CD4-positive, alpha-beta T cell treated with Interleukin-17A for 4 hours (primary cell): ENCODE results near the gene CADM1.

Experiments
- DNase-seq: peaks from one replicate; pipeline ENCODE4 v3.0.0-alpha.2; 2020; ENCODE audit warnings: mixed read lengths

The CADM1 gene

DNA sequence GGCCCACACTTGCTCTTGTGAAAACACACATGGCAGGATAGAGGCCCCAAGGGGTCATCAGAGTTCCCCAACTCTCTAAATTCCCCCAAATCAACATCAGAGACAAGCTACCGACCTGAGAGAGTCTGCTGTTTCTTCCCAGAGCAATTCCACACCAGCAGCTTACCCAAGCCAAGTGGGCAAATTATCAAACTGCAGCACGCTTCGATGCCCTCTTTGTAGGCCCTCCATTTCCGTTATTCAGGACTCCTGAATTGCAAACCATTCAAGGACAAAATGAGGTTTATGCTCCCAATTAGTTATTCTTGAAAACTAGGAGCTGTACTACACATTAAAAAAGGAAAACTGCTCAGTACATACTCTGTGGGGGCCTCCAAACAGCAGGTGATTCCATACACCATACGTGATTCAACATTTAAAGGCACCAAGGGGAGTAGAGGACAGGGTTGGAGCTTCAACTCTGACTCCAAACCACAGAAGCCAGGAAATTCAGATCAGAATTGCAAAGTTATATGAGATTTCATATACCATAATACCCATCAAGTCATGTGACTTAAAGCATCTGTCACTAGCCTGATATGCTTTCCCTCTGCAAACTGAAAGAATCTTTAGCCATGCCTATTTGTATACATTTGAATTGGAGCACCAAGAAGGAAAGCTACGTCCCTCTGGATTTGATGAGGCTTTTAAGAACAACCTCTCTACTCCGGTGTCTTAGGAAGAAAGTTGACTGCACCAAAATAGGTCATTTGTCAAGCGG is 234.8 kb downstream of the CADM1 start:
- DNase-seq: no peak

DNA sequence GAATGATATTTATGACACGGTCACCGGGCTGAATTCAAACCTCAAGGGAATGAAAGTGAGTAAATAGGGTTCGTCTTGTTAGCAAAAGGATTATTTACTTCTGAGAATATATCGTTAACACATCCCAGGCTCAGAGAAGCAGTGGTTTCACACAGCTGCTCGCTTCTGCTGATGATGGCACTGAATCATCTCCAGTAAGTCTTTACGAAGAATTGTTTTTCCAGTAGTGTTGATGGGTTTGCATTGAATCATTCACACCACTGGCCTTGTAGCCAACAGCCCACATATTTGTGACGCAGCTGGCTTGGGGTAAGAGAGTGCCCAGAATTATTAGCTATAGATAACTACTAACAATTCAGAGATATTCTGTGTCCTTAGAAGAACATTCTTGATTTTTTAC is 236.3 kb downstream of the CADM1 start:
- DNase-seq: no peak

DNA sequence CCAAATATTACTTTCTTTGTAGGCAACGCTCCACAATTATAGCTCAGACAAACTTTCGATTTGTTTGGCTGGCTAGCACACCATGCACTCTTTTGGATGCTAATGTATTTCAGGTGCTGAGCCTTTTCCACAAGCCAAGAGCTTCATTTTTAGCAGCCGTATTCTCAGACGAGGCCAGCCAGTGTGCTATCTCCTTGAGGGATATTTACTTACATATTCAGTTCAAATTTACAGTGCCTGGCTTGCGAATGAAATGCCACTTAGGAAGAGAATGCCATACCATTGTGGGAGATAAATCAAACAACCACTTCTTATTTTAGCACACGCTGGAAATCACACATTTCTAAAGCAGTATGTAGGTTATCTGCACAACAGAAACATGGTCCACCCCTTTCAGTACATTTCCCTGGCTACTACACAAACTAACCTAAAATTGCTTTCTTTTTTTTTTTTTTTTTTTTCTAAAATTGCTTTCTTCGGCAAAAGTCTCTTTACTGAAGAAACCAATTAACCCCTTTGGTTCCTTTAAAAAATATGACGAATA is 236.9 kb downstream of the CADM1 start:
- DNase-seq: no peak

DNA sequence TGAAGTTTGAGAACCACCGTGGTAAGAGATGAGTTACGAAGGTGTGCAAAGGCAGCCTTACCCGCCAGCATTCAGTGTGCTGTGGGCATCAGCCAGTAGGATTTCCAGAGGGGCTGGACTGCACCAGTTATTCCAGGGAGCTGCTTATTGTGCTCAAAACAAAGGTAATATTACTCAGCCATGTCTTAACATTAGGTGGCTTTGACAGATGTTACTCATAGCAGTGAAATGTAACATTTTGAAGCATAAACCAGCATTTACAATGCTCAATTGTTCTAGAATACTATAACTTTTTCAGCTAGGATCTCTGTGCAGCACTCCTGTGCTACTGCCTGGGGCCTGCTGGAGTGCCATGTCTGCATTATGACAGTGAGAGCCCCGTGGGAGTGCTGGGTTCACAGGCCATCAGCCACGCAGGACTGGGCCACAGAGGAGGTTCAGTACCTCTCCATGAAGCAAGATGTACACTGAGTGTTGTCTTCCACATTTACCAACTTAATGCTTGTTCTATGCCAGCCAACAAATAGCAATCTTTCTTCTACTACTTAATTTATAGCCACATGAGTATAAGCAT is 238.1 kb downstream of the CADM1 start:
- no peak for DNase-seq

DNA sequence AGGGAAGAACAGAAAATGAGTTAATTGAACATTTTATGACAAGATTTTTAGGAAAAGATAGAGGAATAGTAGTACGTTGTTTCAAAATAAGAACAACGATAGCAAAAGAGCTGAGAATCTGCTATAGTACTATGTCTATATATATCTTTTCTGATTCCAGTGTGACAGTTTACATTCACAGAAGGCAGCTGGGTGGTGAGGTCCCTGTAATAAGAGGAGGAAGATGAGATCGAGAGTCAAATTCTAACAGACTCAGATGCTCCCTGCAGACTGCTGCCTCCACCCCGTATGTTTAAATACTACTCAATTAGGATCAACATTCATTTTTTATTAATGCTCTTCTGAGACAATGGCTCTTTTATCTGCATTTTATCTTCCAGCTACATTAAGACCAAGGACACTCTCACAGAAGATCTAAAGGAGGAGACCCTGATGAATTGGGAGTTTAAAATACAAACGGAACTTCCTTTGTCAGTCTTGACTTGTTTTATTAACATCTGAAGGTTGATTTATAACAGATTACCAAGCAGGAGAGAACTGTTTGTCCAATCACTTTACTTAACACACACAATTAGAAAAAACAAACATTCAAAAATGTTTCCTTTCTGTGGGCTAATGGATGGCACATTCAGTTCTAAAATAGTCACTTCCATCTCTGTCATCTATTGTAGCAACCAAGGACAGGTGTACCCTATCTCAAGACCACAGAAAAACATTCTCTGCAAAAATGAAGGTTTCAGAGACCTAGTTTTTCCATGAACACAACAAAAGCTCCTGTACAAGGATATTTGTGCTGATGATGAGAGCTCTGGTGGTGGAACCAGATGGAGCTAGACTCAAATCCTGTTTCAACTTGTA is 240.2 kb downstream of the CADM1 start:
- no peak for DNase-seq

DNA sequence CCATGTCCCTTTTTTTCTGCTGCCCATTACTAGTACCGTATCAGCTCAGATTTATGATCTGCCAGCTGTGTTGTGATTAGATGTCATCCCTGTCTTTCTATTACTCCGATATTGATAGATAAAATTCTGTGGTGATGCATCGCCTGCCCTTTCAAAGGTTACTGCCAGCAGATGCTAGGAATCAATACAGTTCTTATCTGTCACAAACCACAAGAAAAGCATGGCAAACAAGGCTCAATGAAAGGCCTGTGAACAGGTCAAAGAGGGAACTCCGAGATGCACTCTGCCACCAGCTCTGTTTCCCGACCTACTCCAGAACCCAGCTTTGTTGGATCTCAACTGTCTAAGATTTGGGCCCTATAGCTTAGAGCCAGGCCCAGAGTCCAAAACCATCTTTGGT is 246.0 kb downstream of the CADM1 start:
- DNase-seq: no peak

DNA sequence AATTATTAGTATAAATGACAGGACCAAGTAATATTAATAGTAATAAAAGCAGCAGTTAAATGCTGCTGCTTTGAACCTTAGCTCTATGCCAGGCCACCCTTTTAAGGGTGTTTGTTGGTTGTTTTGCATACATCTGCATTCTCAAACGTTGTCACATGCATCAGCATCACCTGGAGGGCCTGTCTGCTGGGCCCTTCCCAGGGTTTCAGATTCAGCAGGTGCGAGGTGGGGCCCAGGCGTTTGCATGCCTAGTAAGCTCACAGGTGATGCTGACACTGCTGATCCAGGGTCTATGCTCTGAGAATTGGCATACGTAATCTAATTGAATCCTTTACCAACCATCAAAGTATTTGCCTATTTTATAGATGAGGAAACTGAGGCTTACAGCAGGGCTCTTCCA is 246.5 kb downstream of the CADM1 start:
- DNase-seq: no peak

DNA sequence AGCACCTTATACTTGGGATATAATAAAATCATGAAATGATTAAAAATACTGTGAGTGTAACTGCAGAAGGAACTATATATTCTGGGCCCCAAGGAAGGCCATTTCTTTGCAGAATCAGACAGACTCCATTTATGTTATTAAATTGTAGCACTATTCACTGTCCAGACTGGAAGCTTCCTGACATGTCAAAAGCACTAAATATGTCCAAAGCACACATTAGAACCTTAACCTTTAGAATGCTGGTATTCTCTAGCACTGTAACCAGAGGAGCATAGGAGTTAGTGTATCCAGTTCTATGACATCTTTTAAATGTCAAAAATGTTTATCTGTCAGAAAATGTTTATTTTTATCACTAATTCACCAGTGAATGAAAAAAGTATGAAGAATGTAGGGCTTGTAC is 246.9 kb downstream of the CADM1 start:
- DNase-seq: no peak

DNA sequence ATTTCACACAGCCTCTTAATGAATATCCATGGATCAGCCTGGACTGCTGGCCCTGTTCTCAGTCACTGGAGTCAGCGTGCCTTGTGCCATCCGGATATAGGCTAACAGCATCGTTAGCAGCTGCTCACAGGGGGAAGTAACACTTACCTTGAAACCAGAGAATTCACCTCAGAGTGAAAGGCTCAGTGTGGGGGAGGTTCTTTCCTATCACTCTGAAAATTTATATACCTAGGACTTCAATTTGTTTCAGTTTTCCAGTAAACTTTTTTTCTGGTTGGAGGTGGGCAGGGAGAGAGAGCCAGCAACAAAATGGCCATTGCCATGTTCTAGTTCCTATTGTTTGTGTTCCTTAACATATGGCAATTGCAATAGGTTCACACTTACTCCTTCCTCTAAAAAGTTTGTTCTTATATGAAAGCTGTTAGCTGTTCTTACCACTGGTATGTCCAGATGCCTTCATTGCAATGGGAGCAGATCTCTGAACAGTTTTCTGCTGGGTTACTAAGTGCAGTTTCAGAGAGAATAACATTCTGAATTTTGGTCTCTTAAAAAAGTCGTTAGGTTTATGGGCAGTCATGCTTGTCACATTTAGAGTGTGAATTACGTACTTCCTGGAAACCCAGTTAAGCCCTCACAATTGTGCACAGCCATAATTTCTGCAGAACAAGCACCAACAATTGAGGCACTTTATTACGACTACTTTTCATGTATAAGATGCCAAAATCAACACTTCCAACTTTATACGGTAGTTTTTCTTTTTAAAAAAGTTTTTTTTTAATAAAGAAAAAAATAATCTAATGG is 247.6 kb downstream of the CADM1 start:
- DNase-seq: no peak

DNA sequence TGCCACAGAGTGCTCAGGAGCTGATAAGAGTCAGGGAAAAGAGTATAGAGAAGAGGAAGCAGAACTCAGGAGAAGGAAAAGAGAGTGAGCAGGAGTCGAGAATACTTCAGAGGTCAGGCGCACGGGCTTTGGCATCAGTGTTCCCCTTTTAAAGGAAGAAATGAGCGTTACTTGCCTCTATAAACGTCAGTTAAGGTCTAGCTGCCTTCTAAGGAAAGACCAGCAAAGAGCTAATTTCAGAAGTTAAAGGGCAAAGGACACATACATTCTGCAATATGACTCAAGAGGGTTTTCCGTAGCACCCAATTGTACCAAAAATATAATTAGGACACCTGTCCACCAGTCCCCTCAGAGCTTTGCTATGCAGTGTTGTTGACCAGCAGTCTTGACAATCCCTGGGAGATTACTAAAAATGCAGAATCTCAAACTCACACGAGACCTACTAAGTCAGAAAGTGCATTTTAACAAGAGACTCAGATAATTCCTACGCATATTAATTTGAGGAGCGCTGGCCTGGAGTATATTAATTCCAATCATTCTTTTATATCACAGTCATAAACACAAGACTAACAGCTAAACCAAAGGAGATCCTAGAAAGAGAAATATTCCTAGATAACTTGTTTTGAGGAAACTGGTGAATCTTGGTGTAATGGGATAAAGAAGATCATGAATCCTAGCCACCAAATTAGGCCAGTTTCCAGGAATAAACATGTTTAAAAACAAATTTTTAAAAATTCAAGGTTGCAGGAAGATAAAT is 249.0 kb downstream of the CADM1 start:
- no peak for DNase-seq

DNA sequence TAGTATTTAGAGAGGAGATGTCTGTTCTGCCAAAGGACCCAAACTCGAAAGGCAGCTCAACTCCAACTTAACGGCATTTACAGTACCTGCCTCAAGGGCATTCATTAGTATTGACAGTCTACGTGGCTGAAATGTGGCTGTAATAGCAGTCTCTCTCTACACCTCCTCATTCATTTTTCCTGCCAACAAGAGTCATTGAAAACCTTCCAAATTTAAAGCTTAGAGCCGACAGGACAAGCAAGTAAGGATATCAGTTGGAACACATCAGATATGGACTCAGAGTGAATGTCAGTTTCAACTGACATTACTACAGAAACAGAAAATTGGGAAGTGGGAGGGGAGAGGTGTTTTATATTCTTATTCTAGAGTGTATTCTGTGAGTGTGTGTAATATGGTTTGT is 253.1 kb downstream of the CADM1 start:
- DNase-seq: no peak

DNA sequence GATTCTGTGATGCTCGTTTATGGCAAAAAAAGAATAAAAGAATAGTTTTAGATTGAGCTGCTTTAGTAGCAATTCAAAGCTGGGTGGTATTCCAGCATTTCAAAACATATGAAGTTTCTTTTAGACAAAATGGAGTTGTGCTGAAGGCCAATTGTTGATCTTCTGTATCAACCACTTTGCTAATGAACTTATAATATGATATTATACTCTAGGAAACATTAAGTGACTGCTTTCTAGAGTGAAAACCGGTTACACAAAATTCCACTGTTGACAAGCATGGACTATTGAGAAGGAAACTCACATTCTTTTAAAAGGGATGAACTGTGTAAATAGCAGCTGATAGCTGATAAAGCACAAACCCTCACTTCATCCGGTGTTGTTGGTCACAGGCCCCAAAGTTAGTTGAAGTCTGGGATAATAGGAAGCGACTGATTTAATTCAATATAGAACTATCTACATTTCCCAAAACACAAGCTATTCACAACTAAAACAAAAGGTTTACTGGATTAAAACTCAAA is 255.1 kb downstream of the CADM1 start:
- DNase-seq: no peak

DNA sequence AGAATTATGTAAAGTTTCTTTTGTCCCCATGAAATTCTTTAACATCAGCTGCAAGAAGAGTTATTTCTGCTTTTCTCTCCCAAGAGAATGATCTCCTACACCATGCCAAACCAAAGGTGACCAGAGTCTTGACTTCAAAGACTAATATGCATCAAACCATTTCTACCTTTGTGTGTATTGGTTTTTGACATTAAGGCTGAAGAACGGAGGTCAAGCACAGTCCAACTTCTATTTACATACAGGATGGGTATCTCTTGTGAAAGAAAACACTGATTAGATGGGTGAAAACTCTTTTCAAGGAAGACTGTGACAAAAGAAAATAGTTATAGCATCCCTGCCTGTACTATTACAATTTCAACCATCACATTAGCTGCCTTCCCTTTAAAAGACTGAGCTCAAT is 256.3 kb downstream of the CADM1 start:
- DNase-seq: no peak

DNA sequence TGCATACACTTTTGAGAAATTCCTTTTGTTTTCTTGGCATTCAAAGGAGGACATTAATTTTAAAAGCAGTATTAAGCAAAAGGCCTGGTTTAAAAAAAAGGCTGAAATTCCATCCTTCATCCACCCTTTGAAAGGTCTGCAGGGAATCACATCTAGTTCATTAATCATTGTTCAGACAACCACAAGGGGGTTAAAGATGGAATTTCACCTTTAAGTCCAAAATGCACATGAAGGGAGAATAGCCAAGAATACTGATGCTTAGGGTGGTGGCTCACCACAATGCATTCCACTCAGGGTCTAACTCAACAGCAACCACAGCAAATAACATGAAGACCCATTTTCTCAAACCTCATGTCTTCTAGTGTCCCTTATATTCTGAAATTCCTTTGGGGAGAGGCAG is 256.9 kb downstream of the CADM1 start:
- DNase-seq: no peak

DNA sequence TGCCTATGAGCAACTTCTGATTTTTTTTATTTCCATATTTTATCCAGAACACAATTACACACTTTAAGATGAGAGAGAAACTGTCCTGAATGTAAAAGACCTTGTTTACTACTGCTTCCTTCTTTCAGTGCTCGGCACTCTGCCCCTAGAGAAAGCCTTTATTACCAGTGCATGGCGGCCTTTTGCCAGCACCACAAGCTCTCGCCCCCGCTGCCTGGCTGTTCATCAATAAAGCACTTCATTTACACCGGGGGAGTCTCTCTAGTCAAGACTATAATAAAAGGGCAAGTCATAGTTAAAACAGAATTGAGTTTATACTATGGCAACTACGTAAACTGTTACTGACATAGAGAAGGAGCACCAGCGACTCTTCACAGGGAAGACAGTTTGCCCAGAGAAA is 259.5 kb downstream of the CADM1 start:
- no peak for DNase-seq

DNA sequence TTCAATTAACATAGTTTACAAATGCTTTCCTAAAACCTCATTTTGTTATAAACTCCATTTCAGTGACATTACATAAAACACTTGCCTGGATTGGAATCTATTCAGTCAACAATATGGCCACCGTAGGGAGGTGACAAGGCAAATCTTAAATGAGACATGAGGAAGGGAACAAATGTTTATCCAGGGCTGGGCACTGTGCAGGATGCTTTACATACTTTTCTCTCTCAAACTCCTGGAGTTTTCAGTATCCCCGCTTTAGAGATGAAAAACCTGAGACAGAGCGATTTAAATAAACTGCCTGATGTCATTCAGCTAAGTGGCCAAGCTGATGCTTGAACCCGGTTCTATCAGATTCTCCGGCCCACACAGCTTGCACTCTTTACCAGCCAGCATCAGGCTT is 259.9 kb downstream of the CADM1 start:
- no peak for DNase-seq

DNA sequence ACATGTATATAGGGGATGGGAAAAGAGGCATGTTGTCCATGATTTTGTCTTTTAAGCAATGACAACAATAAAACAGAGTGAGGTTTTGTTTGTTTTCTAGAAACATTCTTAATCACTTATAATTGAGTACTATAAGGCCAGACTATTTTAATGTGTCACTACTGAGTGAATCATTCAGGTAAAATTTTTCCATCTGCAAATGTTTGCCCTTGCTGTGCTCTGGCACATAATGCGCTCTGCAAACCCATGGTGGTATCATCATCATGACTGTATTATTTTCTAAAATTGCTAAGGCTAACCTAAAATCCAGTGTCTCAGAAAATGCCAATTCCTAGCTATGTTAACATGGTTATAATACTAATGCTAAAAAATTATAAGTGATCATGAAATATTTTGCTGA is 261.2 kb downstream of the CADM1 start:
- DNase-seq: no peak

DNA sequence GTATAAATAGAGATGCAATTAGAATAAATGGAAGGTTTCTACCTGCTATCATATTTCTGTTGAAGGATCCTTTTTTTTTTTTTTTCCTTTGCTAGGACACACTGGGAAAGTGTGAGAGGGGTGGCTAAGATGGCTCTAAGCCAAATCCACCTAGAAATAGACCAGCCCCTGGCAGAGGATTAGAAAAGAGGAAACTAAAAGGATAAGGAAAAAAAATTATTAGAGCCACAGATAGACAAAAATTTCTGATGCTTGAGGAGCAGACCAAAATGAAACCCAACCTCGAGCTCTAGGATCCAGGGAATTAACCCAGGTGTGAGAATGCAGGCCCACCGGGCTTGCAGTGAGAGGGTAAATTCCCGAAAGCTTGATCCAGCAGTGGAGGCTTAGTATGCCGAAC is 262.3 kb downstream of the CADM1 start:
- no peak for DNase-seq

DNA sequence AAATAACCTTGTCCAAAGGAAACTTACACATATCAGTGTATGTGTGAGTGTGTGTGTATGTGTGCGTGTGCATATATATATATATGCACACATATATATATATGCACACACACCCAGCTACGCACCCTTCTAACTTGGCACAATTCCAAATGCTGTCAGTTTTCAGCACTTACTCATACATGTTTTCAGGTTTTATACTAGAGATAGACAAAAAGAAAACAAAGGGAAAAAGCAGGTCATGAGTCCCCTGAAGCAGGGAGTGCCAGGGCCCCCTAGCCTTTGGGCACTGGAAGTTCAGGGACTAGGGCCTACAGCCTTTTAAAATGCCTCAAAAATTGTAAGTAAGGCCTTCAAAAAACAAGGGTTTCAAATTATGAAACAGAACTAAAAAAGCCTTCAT is 265.4 kb downstream of the CADM1 start:
- no peak for DNase-seq

DNA sequence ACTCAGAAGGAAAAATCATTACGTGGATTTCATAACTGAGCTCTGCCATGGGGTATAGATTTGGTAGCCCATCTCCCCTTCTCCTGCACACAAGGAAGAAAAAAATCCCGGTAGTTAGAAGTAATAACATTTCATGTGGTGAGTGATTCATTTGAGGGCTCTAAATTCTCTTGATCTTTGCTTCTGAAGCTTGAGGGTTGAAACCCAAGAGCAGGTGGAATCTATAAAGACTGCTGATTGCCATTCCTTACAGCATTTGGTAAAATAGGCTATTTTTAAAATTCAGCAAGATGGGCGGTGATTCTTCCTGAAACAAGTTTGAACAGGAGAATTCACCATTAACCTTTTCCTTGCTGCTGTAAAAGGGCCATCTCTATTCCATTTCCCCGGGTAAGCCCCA is 266.1 kb downstream of the CADM1 start:
- DNase-seq: no peak

DNA sequence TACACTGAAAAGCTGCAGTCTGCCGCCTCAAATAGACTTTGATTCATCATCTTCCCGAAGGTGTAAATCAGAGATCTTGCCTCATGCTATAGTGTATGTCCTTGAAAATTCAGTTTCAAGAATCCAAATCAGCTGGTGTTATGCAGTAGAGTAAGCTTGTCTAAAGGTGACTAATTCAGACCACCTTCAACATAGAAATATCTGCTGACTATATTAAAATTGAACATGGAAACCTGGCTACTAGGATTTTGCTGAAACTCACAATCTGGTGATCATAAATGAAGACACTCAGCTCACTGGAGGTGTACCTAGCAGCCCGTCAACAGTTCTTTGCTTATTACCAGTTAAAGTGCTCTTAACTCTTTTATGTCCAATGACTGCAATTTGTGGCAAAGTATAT is 266.6 kb downstream of the CADM1 start:
- DNase-seq: no peak

DNA sequence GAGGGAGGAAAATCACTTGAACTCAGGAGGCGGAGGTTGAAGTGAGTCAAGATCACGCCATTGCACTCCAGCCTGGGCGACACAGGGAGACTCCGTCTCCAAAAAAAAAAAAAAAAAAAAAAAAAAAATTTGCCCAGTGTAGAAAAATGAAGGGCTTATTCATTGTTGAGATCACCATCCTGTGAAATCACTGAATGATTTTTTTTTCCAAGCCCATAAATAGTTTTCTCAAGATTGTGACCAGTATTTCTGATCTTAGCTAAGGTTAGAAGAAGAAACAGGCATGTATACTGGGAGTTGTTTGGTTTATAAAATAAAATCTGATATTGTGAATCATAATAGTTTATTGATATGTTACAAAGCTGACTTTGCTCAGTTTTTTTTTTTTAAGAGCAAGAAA is 269.4 kb downstream of the CADM1 start:
- DNase-seq: no peak
